Nucleus accumbens (tissue), 56 donors: Measurements from ENCODE around the gene CCDC27.
A peak's percentile ranks its signal among the peaks of the same experiment; 100 is the strongest.

Source experiments
- DNase-seq, 56 donors: peaks; one replicate each; lab custom pipeline; 2025; lab: John Stamatoyannopoulos, UW

Gene CCDC27

DNA sequence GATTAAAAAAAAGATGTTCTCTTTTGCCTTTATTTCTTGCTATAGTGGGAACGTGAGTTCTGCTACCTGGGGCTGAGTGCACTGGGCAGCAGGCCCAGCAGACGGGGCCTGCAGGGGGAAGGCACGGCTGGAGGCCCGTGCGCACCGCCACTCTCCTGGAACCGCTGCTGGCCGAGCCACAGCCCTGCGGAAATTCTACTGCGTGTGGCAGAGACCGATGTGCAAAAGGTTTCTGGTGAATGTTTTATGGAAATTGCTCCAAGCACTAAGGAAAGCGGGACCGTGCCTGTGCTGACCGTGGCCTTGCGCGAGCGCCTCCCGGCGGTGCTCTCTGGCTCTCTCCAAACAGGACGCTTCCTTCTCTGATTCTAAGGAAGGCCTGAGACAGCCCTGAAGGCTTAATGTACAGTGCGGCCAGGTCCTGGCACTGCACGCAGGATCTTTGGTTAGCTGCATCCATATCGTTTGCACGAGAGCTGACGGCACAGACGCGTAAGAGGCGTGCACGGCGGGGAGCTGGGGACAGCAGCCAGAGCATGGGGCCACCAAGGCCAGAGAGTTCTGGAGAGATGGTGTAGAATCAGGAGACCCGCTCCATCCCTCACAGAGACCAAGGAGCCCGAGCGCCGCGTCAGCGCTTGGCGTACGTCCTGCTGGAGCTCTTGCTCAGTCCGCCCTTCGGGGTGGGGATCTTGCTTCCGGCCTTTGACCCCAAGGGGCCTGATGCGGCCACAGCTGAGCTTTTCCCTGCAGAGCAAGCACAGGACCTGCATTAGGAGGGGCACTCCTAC, 62.7 kb downstream of the CCDC27 start:
- no peak for DNase-seq

DNA sequence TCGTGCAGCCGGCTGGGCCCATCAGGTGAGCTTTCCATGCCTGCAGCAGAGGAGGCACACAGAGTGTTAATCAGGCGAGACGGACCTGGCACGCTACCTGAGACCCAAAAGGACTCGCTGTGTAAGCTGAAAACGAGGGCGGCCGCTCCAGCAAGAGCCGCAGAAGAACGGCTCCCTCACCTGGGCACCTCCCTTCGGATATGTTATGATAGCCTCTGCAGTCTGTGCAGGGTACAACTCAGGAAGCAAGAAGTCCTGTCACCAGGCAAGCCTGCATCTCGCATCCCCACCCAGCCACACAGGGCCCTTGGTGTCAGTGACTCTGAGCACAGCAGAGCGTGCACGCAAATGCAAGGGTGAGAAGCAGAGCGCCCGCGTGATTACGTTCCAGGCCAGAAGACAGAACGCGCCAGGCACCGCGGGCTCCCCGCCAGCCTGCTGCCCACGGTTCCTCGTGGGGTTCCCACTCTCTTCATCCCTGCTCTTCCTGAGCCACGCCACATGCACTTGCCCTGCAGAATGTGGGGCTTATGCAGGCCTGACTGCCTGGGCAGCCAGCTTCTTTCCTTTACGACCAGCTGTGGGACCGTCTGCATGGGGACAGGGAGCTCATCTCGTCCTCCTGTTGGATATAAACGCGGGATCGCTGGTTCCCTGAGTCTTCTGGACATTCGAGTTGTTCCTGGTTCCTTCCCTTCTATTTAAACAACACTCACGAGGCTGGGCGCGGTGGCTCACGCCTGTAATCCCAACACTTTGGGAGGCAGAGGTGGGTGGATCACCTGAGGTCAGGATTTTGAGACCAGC, 64.3 kb downstream of the CCDC27 start:
- no peak for DNase-seq

DNA sequence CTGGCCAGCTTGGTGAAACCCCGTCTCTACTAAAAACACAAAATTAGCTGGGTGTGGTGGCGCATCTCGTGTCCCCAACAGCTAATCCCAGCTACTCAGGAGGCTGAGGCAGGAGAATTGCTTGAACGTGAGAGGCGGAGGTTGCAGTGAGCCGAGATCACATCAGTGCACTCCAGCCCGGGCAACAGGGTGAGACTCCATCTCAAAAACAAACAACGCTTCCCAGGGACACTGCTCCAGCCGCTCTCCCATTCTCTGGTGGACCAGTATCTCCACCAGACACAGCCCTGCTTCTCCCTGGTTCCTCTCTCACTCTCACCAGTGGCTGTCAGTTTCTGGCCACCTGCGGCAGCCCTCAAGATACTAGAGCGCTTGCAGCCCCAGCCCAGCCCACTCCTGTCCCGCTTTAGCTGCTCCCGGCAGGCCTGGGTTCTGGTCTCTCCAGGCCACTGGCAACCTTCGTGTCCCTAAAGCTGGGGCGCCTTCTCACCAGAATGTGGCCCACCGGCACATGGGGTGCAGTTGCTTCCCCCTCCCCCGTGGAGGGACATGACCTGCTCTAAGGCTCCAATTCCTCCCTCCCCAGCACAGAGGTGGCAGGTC, 65.0 kb downstream of the CCDC27 start:
- no peak for DNase-seq

GRCh38 chr1:3817821-3818597, 65.8 kb downstream of the CCDC27 start:
- DNase-seq = no peak

GRCh38 chr1:3819771-3820200, 67.5 kb downstream of the CCDC27 start:
- peak in 8 of 56 donors; percentile 8 to 50 (median 25) for DNase-seq

DNA sequence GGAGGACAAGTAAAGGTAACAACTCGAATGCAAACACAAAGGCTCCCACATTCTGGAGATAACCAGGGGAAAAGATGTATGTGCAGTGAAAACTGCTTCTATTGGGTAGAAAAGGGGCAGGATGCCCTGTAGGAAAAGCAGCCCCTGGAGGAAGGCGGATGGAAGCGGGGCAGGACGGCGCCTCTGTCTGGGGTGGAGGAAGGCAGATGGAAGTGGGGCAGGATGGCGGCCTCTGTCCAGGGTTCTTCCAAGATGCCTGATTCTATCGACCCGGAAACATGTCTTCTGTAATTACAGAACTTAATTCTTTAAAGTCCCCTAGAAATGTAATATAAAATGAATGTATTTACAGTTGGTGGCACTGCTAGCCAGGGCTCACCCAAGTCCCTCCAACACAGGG, 68.1 kb downstream of the CCDC27 start:
- DNase-seq = no peak

- no peak for DNase-seq
These were observed 68.8 kb downstream of the CCDC27 start for GRCh38 chr1:3821004-3821403.
